ENCODE measurements around the gene ATG2B. TPM values are rescaled to one million over a fixed set of nuclear protein-coding genes. Genes with fewer than 3 reads are reported as not detected.

Gene ATG2B
- total and polyA plus RNA-seq, 2 donors (not counting 3 experiments of a cell fraction or from before 2014, with no cell fraction given) = 5.9 to 17.8 TPM

- no peaks in the 10 kb centered on the region for H3K9me3 ChIP-seq (replicated peaks; ENCODE audit: control insufficient read depth, insufficient read depth, low read length)
- no peaks in the 10 kb centered on the region for H3K9me1 ChIP-seq (replicated peaks; ENCODE audit: control insufficient read depth, extremely low read depth, insufficient read depth, low read length)
- H2AFZ ChIP-seq (ENCODE audit: low read depth, low read length) = no peak within 1 kb of the TSS
- no TSS peak for BruUV-seq (replicated peaks)
- H4K20me1 ChIP-seq (replicated peaks; ENCODE audit: control insufficient read depth, extremely low read depth, insufficient read depth, low read length) = no peaks in the 10 kb centered on the region
- no peaks in the 10 kb centered on the region for H3K27me3 ChIP-seq (ENCODE audit: control insufficient read depth in 2 of 2, insufficient read depth in 2 of 2, low read length in 2 of 2)
- intact Hi-C loops (cut with micrococcal nuclease) = no loop called here
- no peaks in the 10 kb centered on the region for H3K36me3 ChIP-seq (ENCODE audit: control insufficient read depth in 2 of 2, extremely low read depth in 1 of 2, insufficient read depth in 2 of 2, low read length in 2 of 2)
- ChIA-PET CTCF (interaction anchor here (1.1 kb wide), 1 partner anchor 20 kb away, joined by 5 read pairs; no protein-coding TSS in a partner anchor), POLR2A (no interaction called here)
- H3K27ac ChIP-seq (ENCODE audit: insufficient read depth, low read depth, low read length) = no peak within 1 kb of the TSS
- dilution Hi-C loops (cut with MboI; ENCODE audit: extremely low pct_ligation_motif_present, low sequenced_read_pairs) = no loop called here
- no peak within 1 kb of the TSS for H3K9ac ChIP-seq (replicated peaks; ENCODE audit: extremely low read depth, insufficient read depth, low read length)
- FAIRE-seq = no peak
- no peak for DNase-seq (ENCODE audit: low read depth, low spot score)
- no peak for TF ChIP-seq JUN (IDR thresholded peaks at IDR 0.05; ENCODE audit: borderline replicate concordance, insufficient read depth, insufficient read length, low read depth)
- H3K4me3 ChIP-seq (replicated peaks in 1 of 3; ENCODE audit: insufficient read depth in 1 of 3, low read depth in 1 of 3, low read length in 3 of 3) = no peak within 1 kb of the TSS
- no peaks in the 10 kb centered on the region for H3K4me1 ChIP-seq (ENCODE audit: control insufficient read depth, extremely low read depth, insufficient read depth, low read length)
- no peaks in the 10 kb centered on the region for H3K79me2 ChIP-seq (ENCODE audit: control insufficient read depth, insufficient read depth, low read length)
- H3K4me2 ChIP-seq (ENCODE audit: insufficient read depth, low read length) = no peak within 1 kb of the TSS
These were observed 107.4 kb downstream of the ATG2B start, which contains the start of gene BDKRB1 for GRCh38 chr14:96255501-96256366. TSS of gene BDKRB1 (plus strand) at chr14:96256210. CDS start at chr14:96263683, 7,473 bp downstream.

- H3K79me2 ChIP-seq (ENCODE audit: control insufficient read depth, insufficient read depth, low read length) = no peaks in the 10 kb centered on the region
- H3K36me3 ChIP-seq (ENCODE audit: control insufficient read depth in 2 of 2, extremely low read depth in 1 of 2, insufficient read depth in 2 of 2, low read length in 2 of 2) = no peaks in the 10 kb centered on the region
- ChIA-PET CTCF (no interaction called here), POLR2A (no interaction called here)
- no TSS peak for BruUV-seq (replicated peaks)
- no peak overlapping the region for H2AFZ ChIP-seq (ENCODE audit: low read depth, low read length)
- FAIRE-seq = no peak
- TF ChIP-seq MYC (IDR thresholded peaks at IDR 0.05; ENCODE audit: low read depth, low read length) (no peak), MAX (IDR thresholded peaks at IDR 0.05; ENCODE audit: insufficient read depth, insufficient read length) (no peak), GATA2 (IDR thresholded peaks at IDR 0.05; ENCODE audit: insufficient read depth, insufficient read length, low read depth, low read length) (no peak)
- intact Hi-C loops (cut with micrococcal nuclease) (no loop called here), dilution Hi-C loops (cut with MboI; ENCODE audit: extremely low pct_ligation_motif_present, low sequenced_read_pairs) (no loop called here)
- no peak overlapping the region for H3K9ac ChIP-seq (replicated peaks; ENCODE audit: extremely low read depth, insufficient read depth, low read length)
- H3K4me2 ChIP-seq (ENCODE audit: insufficient read depth, low read length) = no peak overlapping the region
- H3K27me3 ChIP-seq (ENCODE audit: control insufficient read depth in 2 of 2, insufficient read depth in 2 of 2, low read length in 2 of 2) = no peaks in the 10 kb centered on the region
- no peak for DNase-seq (ENCODE audit: low read depth, low spot score)
- H3K4me3 ChIP-seq (replicated peaks in 1 of 3; ENCODE audit: insufficient read depth in 1 of 3, low read depth in 1 of 3, low read length in 3 of 3) = no peak overlapping the region
- H3K4me1 ChIP-seq (ENCODE audit: control insufficient read depth, extremely low read depth, insufficient read depth, low read length) = no peaks in the 10 kb centered on the region
- no peak overlapping the region for H3K27ac ChIP-seq (ENCODE audit: insufficient read depth, low read depth, low read length)
- H4K20me1 ChIP-seq (replicated peaks; ENCODE audit: control insufficient read depth, extremely low read depth, insufficient read depth, low read length) = no peaks in the 10 kb centered on the region
- no peaks in the 10 kb centered on the region for H3K9me1 ChIP-seq (replicated peaks; ENCODE audit: control insufficient read depth, extremely low read depth, insufficient read depth, low read length)
- no peaks in the 10 kb centered on the region for H3K9me3 ChIP-seq (replicated peaks; ENCODE audit: control insufficient read depth, insufficient read depth, low read length)
These were observed 108.5 kb downstream of the ATG2B start for GRCh38 chr14:96254687-96255086.

Measured in endothelial cell of umbilical vein (primary cell).